Gastroesophageal sphincter (tissue), 2 donors: ENCODE measurements around the gene TSPAN4.

Source experiments
- EP300 ChIP-seq: sonication (generic); formaldehyde crosslinking; IDR thresholded peaks from one replicate; pipeline ENCODE4 v1.6.1; 2017; ENCODE audit warnings: antibody characterized with exemption, mild to moderate bottlenecking
- POLR2A ChIP-seq, 2 donors: fragments of 450-650 bp; IDR thresholded peaks; one replicate each; pipeline ENCODE4 v1.6.1; 2017; ENCODE audit warnings: antibody characterized with exemption in 2 of 2, mild to moderate bottlenecking in 2 of 2, moderate library complexity in 1 of 2

DNA sequence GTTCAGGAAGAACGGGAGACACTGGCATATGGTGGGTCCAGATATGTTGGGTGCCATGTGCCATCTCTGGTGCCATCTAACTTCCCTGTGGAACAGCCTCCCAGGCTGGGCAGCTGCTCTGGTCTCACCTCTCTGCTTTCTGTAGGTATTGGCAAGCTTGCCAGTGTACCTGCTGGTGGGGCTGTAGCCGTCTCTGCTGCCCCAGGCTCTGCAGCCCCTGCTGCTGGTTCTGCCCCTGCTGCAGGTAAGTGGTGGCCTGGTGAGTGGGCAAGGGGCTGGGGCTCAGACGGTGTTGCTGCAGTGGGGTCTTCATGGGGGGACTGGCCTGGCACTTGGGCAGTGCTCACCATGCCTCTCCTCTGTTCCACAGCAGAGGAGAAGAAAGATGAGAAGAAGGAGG lies 30.3 kb upstream of the TSPAN4 start:
- no peak for TF ChIP-seq EP300
- no peak for TF ChIP-seq POLR2A (IDR thresholded peaks at IDR 0.05)
